Nephron (organoid): Measurements from ENCODE around the gene REPIN1.

Experiments
- H3K27ac Mint-ChIP-seq, 3 experiments: 2 replicates each; pipeline ENCODE4 v1.8.0; 2020; ENCODE audit warnings: mixed read lengths in 3 of 3, mild to moderate bottlenecking in 2 of 3, moderate library complexity in 1 of 3
- H3K27me3 Mint-ChIP-seq: 2 replicates; pipeline ENCODE4 v1.8.0; 2021; ENCODE audit warnings: low read depth, mild to moderate bottlenecking, moderate library complexity, mixed read lengths
- H3K36me3 Mint-ChIP-seq: 2 replicates; pipeline ENCODE4 v1.8.0; 2020; ENCODE audit warnings: low read depth, mixed read lengths
- H3K4me1 Mint-ChIP-seq: 2 replicates; pipeline ENCODE4 v1.8.0; 2020; ENCODE audit warnings: mixed read lengths
- H3K4me3 Mint-ChIP-seq, 3 experiments: 2 replicates each; pipeline ENCODE4 v1.8.0; 2020; ENCODE audit warnings: mild to moderate bottlenecking in 3 of 3, mixed read lengths in 3 of 3, moderate library complexity in 2 of 3
- H3K9me3 Mint-ChIP-seq: 2 replicates; pipeline ENCODE4 v1.8.0; 2020; ENCODE audit warnings: mixed read lengths
- TF ChIP-seq, protein P1 (sequence below), 3 experiments: fragments of 200-600 bp; sonication (generic); IDR thresholded peaks; one replicate each; pipeline ENCODE4 v1.5.0; 2021; ENCODE audit warnings: antibody characterized with exemption in 3 of 3; ENCODE audit not compliant: unreplicated experiment in 3 of 3

The REPIN1 gene

DNA sequence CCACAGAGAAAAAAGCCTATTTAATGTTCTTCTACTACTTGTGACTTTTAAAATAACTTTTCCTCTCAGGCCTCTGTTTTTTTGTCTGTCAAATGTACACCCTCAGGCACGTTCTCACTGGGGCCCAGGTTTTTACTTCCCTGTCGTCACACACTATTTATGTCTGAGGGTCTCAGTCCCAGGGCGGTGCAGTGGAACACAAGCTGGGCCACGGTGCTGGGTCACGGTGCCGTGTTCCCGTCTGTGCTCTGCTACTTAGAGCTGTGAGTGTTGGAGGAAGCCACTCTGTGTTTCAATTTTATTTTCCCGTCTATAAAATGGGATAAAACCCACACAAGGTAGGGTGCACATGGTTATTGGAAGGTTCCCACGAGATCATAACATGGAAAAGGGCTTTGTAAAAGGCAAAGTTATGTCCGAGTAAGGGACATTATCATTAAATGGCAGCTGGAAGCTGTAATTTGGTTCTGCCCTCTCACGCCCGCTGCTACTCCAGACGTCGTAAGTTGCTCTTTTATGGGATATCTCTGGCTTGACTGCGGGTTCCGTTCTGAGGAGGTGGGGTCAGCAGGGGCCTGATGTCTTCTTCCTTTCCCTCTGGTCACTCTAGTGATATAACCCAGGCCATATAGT is 35.7 kb downstream of the REPIN1 start:
- Mint-ChIP-seq H3K36me3 (peaks cover 8% of the 10 kb centered on the region), H3K27ac (peak overlapping the region; percentile 91 to 99 (median 97)), H3K9me3 (no peaks in the 10 kb centered on the region), H3K27me3 (no peaks in the 10 kb centered on the region), H3K4me3 (peak overlapping the region; percentile 89 to 94 (median 93)), H3K4me1 (peaks cover 62% of the 10 kb centered on the region)
- TF ChIP-seq, protein P1, sequence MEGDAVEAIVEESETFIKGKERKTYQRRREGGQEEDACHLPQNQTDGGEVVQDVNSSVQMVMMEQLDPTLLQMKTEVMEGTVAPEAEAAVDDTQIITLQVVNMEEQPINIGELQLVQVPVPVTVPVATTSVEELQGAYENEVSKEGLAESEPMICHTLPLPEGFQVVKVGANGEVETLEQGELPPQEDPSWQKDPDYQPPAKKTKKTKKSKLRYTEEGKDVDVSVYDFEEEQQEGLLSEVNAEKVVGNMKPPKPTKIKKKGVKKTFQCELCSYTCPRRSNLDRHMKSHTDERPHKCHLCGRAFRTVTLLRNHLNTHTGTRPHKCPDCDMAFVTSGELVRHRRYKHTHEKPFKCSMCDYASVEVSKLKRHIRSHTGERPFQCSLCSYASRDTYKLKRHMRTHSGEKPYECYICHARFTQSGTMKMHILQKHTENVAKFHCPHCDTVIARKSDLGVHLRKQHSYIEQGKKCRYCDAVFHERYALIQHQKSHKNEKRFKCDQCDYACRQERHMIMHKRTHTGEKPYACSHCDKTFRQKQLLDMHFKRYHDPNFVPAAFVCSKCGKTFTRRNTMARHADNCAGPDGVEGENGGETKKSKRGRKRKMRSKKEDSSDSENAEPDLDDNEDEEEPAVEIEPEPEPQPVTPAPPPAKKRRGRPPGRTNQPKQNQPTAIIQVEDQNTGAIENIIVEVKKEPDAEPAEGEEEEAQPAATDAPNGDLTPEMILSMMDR (IDR thresholded peaks at IDR 0.05; ENCODE audit: unreplicated experiment in 3 of 3), result no peak

DNA sequence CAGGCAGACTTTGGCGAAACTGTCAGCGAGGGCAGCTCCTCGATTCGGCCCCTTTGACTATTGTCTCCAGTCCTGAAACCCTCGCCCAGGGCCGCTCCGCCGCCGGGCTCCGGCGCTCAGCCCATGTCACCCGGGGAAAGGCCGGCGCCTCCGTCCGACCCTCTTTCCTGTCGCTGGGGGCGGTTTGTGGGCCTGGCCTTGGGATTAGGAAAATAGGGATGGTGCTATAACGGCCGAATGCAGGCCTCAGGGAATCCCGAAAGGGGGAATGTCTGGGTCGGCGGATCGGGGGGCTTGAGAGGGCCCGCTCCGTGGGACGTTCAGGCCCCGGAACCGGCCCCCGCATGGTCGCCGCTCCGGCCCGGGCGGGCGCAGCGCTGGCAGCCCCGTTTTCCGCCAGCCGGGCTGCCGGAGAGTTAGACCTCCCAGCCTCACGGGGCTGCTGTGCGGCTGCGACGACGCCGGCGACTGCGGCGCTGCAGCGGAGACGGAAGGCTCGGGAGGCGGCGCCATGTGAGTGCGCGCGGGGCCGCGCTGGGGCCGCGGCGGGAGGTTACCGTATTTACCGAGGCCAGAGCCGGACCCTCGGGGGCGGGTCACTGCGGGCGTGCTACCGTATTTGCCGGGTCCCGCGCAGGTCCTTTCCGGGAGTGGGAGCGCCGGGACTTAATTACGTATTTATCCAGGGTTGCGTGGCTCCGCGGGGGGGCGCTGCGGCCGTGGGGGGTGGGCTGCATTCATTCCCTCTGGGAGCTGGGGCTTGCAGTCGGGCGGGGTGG is 36.4 kb downstream of the REPIN1 start:
- Mint-ChIP-seq H3K4me1 (peaks cover 62% of the 10 kb centered on the region), H3K4me3 (peak overlapping the region; percentile 93 to 97 (median 94)), H3K27ac (peak overlapping the region; percentile 91 to 99 (median 97)), H3K36me3 (peaks cover 8% of the 10 kb centered on the region), H3K27me3 (no peaks in the 10 kb centered on the region), H3K9me3 (no peaks in the 10 kb centered on the region)
- TF ChIP-seq, protein P1 (IDR thresholded peaks at IDR 0.05; ENCODE audit: unreplicated experiment in 3 of 3), result peak in 1 of 3 experiments; percentile 15

DNA sequence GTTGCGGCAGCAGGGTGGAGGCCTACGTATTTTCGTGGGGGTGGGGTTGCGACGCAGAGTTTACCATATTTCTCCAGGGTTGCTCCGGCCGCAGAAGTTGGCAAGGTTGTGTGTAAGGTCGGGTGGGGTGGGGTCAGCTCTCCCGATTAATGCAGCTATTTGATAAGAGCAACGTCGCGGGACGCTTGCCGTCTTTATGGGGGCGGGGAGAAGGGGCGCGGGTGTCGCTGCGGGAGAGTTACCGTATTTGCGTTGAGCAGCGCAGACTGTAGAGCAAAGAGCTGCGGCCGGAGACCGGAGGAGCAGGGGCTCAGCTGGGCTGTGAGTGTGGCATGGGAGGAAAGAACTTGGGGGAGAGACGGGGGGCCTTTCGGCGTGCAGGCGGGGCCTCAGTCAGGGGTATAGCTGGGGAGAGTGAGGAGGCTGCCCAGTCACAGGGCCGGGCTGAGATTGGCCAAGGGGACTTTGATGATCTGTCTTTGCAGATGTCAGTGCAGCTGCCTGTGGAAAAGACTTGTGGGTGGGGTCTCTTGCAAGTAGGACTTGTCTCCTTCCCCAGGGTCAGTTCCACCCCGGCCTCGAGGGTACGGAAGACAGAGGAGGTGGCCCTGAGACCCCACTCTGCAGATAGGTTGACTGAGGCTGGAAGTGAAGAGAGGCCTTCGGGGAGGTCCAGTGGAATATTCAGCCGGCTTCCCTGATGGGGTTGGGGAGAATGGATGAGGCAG is 37.1 kb downstream of the REPIN1 start:
- no peaks in the 10 kb centered on the region for H3K27me3 Mint-ChIP-seq
- no peaks in the 10 kb centered on the region for H3K9me3 Mint-ChIP-seq
- peak overlapping the region; percentile 91 to 99 (median 96) for H3K27ac Mint-ChIP-seq
- TF ChIP-seq, protein P1 (IDR thresholded peaks at IDR 0.05; ENCODE audit: unreplicated experiment in 3 of 3), result no peak
- H3K4me3 Mint-ChIP-seq, result peak overlapping the region; percentile 93 to 97 (median 94)
- peaks cover 59% of the 10 kb centered on the region for H3K4me1 Mint-ChIP-seq
- H3K36me3 Mint-ChIP-seq, result peaks cover 10% of the 10 kb centered on the region

DNA sequence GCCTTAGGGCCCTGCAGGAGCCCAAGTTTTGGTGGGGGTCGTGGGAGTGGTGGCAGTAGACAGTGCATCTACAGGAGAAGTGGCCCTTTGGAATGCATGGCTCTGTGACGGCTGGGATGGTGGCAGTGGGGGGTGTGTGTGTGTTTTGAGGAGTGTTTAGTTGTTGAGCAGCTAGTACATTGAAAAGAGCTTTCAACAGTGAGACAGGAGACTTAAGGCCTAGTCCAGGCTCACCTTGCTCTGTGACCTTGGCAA is 37.6 kb downstream of the REPIN1 start:
- Mint-ChIP-seq H3K9me3 (no peaks in the 10 kb centered on the region), H3K4me3 (peak overlapping the region; percentile 93 to 97 (median 94)), H3K36me3 (peaks cover 15% of the 10 kb centered on the region), H3K4me1 (peaks cover 58% of the 10 kb centered on the region), H3K27ac (peak overlapping the region; percentile 91 to 99 (median 96)), H3K27me3 (no peaks in the 10 kb centered on the region)
- TF ChIP-seq, protein P1 (IDR thresholded peaks at IDR 0.05; ENCODE audit: unreplicated experiment in 3 of 3), result no peak

DNA sequence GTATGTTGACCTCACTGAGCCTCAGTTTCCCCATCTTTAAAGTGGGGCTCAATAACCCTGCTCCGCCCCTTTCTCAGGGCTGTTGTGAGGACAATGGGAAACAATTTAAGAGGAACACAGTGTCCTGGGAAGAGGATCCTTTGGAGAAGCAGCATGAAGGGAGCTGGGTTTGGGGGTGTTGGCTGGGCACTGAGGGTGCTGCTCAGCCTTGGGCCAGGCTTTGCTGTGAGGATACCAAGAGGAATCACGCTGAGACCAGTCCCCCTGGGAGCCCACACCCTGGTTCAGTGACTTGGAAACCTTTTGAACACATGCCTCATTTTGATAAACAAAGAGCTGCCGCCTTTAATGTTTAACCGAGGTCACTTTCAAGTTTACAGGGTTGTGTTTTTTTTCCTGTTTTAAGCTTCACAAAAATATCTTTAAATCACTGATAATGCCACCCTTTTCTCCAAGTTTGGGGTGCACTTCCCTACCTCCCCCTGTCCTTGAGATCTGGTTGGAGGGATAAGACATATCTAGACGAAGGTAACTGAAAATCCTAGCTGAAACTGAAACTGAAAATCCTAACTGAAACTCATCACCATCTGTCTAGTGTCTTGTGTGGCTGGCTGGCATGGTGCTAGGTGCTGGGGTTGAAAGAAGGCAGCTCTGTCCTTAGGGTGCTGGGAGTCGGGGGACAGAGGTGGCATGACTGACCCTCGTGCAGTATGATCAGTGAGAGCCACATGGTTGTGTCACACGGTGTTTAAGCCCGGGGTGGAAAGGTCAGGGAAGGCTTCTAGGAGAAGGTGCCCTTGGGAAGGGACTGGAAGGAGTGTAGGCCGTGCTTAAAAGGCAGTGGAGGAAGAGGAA is 38.2 kb downstream of the REPIN1 start:
- Mint-ChIP-seq H3K27me3 (no peaks in the 10 kb centered on the region), H3K27ac (peak overlapping the region; percentile 91 to 99 (median 96)), H3K36me3 (peaks cover 15% of the 10 kb centered on the region), H3K4me1 (peaks cover 53% of the 10 kb centered on the region), H3K4me3 (peak overlapping the region; percentile 93 to 97 (median 94)), H3K9me3 (no peaks in the 10 kb centered on the region)
- TF ChIP-seq, protein P1 (IDR thresholded peaks at IDR 0.05; ENCODE audit: unreplicated experiment in 3 of 3), result no peak
